Measurements from ENCODE around the gene BBS5.
"Not testable (repeated sequence)": the region's sequence is repeated elsewhere in the genome, so short reads cannot be mapped to it uniquely, and the experiment has no call there.

- TF ChIP-seq CTCF, POLR2A, POLR2AphosphoS5 (IDR thresholded peaks at IDR 0.05): not testable (repeated sequence)
Observed at GRCh38 chr2:169434236-169434635, 45.1 kb upstream of the BBS5 start.
